GM21423 (cell line): ENCODE results near the gene HERC3.

Experiments
- ATAC-seq: cut with Tn5 transposase; IDR thresholded peaks from one replicate; pipeline ENCODE4 v1.9.1; 2021; ENCODE audit warnings: mild to moderate bottlenecking, moderate library complexity; ENCODE audit not compliant: unreplicated experiment

The HERC3 gene

DNA sequence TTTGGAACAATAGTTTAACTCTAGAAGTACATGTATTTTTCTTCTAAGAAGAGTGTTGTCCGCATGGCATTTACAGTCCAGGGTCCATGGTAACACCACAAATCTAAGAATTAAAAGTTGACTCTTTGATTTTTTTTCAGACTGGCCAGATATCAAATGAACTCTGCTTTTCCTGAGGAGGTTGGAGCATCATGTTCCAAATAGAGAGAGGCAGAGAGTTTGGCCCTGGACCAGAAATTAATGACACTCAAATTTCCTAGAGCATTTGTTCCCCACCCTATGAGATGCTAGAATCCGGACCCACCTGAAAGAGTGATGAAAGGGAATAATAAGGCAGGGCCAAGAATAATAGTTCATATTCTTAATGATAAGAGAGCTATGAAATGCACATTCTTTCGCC, 152.3 kb downstream of the HERC3 start:
- ATAC-seq, result no peak

GRCh38 chr4:88745175-88745574, 152.9 kb downstream of the HERC3 start:
- no peak for ATAC-seq

- ATAC-seq, result no peak
Observed at GRCh38 chr4:88745581-88746163, 153.4 kb downstream of the HERC3 start.

GRCh38 chr4:88746206-88746605, 153.9 kb downstream of the HERC3 start:
- ATAC-seq, result no peak

- no peak for ATAC-seq
Observed at GRCh38 chr4:88747351-88747750, 155.1 kb downstream of the HERC3 start.

- no peak for ATAC-seq
Observed at GRCh38 chr4:88750369-88750768, 158.1 kb downstream of the HERC3 start.

- ATAC-seq, result no peak
Observed at GRCh38 chr4:88751258-88752075, 159.2 kb downstream of the HERC3 start.

DNA sequence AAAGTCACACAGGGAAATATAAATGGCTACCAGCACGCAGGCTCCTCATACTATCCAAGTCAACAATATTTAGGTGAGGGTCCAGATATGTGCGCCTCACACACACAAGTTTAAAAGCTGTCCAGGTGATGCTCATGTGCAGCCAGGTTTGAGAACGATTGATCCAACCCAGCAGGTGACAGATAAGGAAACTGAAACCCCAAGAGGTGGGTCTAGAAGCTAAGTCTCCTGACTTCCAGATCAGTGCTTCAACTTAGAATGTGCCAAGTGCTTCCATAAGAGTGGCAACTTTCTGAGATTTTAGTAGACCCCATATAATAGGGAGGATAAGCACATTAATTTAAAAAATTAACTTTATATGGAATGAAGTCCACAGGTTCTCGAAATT, 159.8 kb downstream of the HERC3 start:
- ATAC-seq, result no peak

- no peak for ATAC-seq
Observed at GRCh38 chr4:88752754-88753153, 160.5 kb downstream of the HERC3 start.

- peak; percentile 48 for ATAC-seq
Observed at GRCh38 chr4:88753658-88754571, 161.6 kb downstream of the HERC3 start.

- ATAC-seq, result no peak
Observed at GRCh38 chr4:88754796-88755195, 162.5 kb downstream of the HERC3 start.

- ATAC-seq, result no peak
Observed at GRCh38 chr4:88755454-88755853, 163.2 kb downstream of the HERC3 start.

DNA sequence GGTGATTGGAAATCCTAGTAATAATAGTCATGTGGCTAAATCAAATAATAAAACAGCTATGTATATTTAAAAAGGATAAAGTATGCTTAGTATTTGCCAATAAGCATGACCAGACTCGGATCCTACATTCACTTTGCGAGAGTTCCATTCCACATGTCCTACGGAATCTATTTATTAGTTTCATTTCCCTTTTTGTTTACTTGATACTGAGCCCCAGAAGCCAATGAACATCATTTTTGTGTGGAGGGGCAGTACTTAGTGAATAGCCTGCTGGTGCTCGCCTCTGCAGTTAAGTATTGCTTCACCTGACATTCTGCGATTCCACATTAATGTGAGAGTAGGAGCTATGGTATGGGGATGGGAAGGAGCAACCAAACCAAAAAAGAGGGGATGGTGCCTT, 163.9 kb downstream of the HERC3 start:
- ATAC-seq, result no peak

DNA sequence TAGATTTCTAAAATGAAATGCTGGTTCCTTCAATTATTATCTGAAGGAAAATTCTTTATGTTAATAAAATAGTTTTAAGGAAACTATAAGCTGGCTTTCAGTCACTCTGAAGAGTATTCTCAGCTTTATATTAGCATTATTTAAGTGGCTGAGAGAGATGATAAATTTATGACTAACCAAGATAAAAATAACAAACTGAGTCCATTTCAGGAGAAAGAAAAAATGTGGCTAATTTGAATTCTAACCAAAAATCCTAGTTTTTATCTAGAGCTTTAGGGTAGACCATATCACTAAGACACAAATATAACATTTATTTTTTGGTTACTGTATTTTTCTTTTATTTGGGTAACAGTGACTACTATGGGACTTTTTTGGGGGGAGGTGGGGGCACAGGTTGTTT, 164.8 kb downstream of the HERC3 start:
- no peak for ATAC-seq

GRCh38 chr4:88757776-88758175, 165.5 kb downstream of the HERC3 start:
- no peak for ATAC-seq
